Activated CD4-positive, alpha-beta T cell treated with anti-CD3 and anti-CD28 coated beads, Interleukin-2, amount 50 U/mL, for 1 hour (primary cell): ENCODE data around the gene GAA.
"Not testable (repeated sequence)": the region's sequence is repeated elsewhere in the genome, so short reads cannot be mapped to it uniquely, and the experiment has no call there.

Source experiments
- DNase-seq: peaks from one replicate; pipeline ENCODE4 v3.0.0-alpha.2; 2020

GAA gene

GRCh38 chr17:80151333-80151732, 50.0 kb downstream of the GAA start:
- DNase-seq: no peak

- no peak for DNase-seq
Measured at GRCh38 chr17:80152081-80152702, 50.8 kb downstream of the GAA start.

GRCh38 chr17:80153004-80153403, 51.6 kb downstream of the GAA start:
- DNase-seq: no peak

GRCh38 chr17:80154166-80154565, 52.8 kb downstream of the GAA start:
- no peak for DNase-seq

GRCh38 chr17:80155600-80155999, 54.2 kb downstream of the GAA start:
- not testable (repeated sequence) for DNase-seq

GRCh38 chr17:80158846-80159245, 57.5 kb downstream of the GAA start:
- DNase-seq: no peak

- no peak for DNase-seq
Measured at GRCh38 chr17:80160536-80160935, 59.2 kb downstream of the GAA start.

- DNase-seq: no peak
Measured at GRCh38 chr17:80163336-80163735, 62.0 kb downstream of the GAA start.

- no peak for DNase-seq
Measured at GRCh38 chr17:80164185-80164584, 62.8 kb downstream of the GAA start.

- no peak for DNase-seq
Measured at GRCh38 chr17:80166446-80166845, 65.1 kb downstream of the GAA start.

GRCh38 chr17:80168371-80168770, 67.0 kb downstream of the GAA start:
- DNase-seq: no peak

GRCh38 chr17:80169107-80169506, 67.7 kb downstream of the GAA start:
- DNase-seq: no peak
